GM12878 (cell line): Measurements from ENCODE around the gene ZSCAN32. TPM values are rescaled to one million over a fixed set of nuclear protein-coding genes. Genes with fewer than 3 reads are reported as not detected.

Experiments used
- CEBPB ChIP-seq, 2 experiments: fragments of 150-350 bp in 1 of 2; IDR thresholded peaks; 2 replicates each; pipeline ENCODE4 v1.6.1; 2012 to 2014; ENCODE audit warnings: low read depth in 2 of 2, low read length in 2 of 2, borderline replicate concordance in 1 of 2, inconsistent platforms in 1 of 2
- CHD1 ChIP-seq: IDR thresholded peaks from 2 replicates; pipeline ENCODE4 v1.6.1; 2012; ENCODE audit warnings: low read depth, low read length, improper control_type of control experiment
- CHD2 ChIP-seq: IDR thresholded peaks from 2 replicates; pipeline ENCODE4 v1.6.1; 2011; ENCODE audit warnings: low read depth, low read length, improper control_type of control experiment, borderline replicate concordance
- CREB1 ChIP-seq: IDR thresholded peaks from 2 replicates; pipeline ENCODE4 v1.6.1; 2012; ENCODE audit warnings: low read depth, mild to moderate bottlenecking, inconsistent platforms
- CREM ChIP-seq: IDR thresholded peaks from 2 replicates; pipeline ENCODE4 v1.6.1; 2014; ENCODE audit warnings: antibody characterized with exemption, low read depth
- CTCF ChIP-seq, 3 experiments: IDR thresholded peaks in 2 of 3; conservative IDR thresholded peaks in 1 of 3; 2 replicates each; pipeline ENCODE4 v1.5.1; 2011; ENCODE audit warnings: low read depth in 3 of 3, low read length in 3 of 3, mild to moderate bottlenecking in 3 of 3, control low read depth in 2 of 3, moderate library complexity in 2 of 3, inconsistent platforms in 1 of 3, mixed read lengths in 1 of 3; ENCODE audit not compliant: control insufficient read depth in 2 of 3, insufficient read depth in 1 of 3; ENCODE audit errors: extremely low read depth in 1 of 3
- DPF2 ChIP-seq: fragments of 450-650 bp; IDR thresholded peaks from 2 replicates; pipeline ENCODE4 v1.6.1; 2017; ENCODE audit warnings: mild to moderate bottlenecking
- E4F1 ChIP-seq: fragments of 450-650 bp; IDR thresholded peaks from 2 replicates; pipeline ENCODE4 v1.6.1; 2018; ENCODE audit warnings: borderline replicate concordance, mild to moderate bottlenecking; ENCODE audit not compliant: partially characterized antibody
- HDGF ChIP-seq: fragments of 450-650 bp; IDR thresholded peaks from 2 replicates; pipeline ENCODE4 v1.6.1; 2016; ENCODE audit warnings: antibody characterized with exemption
- NR2F1 ChIP-seq: fragments of 450-650 bp; conservative IDR thresholded peaks from 2 replicates; pipeline ENCODE4 v1.6.1; 2017; ENCODE audit warnings: mild to moderate bottlenecking
- PAX5 ChIP-seq: IDR thresholded peaks from 2 replicates; pipeline ENCODE4 v1.6.1; 2011; ENCODE audit warnings: low read depth, low read length, borderline replicate concordance
- POLR2A ChIP-seq: IDR thresholded peaks from 2 replicates; pipeline ENCODE4 v1.6.1; 2011; ENCODE audit warnings: low read depth, mild to moderate bottlenecking, low read length
- RB1 ChIP-seq: fragments of 450-650 bp; formaldehyde crosslinking; IDR thresholded peaks from 2 replicates; pipeline ENCODE4 v1.6.1; 2017; ENCODE audit warnings: mild to moderate bottlenecking, borderline replicate concordance
- RELB ChIP-seq: fragments of 450-650 bp; IDR thresholded peaks from 2 replicates; pipeline ENCODE4 v1.6.1; 2017; ENCODE audit warnings: low read depth, mild to moderate bottlenecking, moderate library complexity
- SIX5 ChIP-seq: IDR thresholded peaks from 2 replicates; pipeline ENCODE4 v1.6.1; 2011; ENCODE audit warnings: mild to moderate bottlenecking, low read depth, low read length, moderate library complexity; ENCODE audit not compliant: severe bottlenecking
- SMAD1 ChIP-seq: fragments of 450-650 bp; IDR thresholded peaks from 2 replicates; pipeline ENCODE4 v1.6.1; 2018; ENCODE audit warnings: mild to moderate bottlenecking, low read depth; ENCODE audit not compliant: partially characterized antibody
- STAT3 ChIP-seq: IDR thresholded peaks from 2 replicates; pipeline ENCODE4 v1.6.1; 2011; ENCODE audit warnings: low read depth, low read length, improper control_type of control experiment
- TCF7 ChIP-seq: IDR thresholded peaks from 2 replicates; pipeline ENCODE4 v1.6.1; 2014; ENCODE audit warnings: antibody characterized with exemption, borderline replicate concordance
- ZNF217 ChIP-seq: fragments of 450-650 bp; IDR thresholded peaks from 2 replicates; pipeline ENCODE4 v1.6.1; 2017; ENCODE audit warnings: antibody characterized with exemption, mild to moderate bottlenecking
- polyA plus RNA-seq, 11 experiments: library from polyadenylated mRNA; depleted of rRNA in 4 of 11; unstranded in 6 of 11; stranded (reverse) in 5 of 11; fragments of >200 nt; fragmentation: Nextera tagmentation in 4 of 11; fragmentation: Illumina TruSeq in 1 of 11; extraction: Ambion mirVana in 4 of 11; extraction: Trizol in 1 of 11; gene quantifications; 1 replicate in 1 of 11; 2 replicates in 10 of 11; pipeline versions ENCODE4 v1.2.1 to v1.2.3, GENCODE V29; 2011 to 2016; ENCODE audit warnings: inconsistent platforms in 2 of 11, missing spikeins in 2 of 11, low read depth in 1 of 11
- total RNA-seq, 4 experiments: library from RNA; depleted of rRNA in 3 of 4; stranded (reverse); fragments of >200 nt in 3 of 4; fragmentation: Illumina TruSeq in 1 of 4; extraction: Trizol in 1 of 4; gene quantifications; 2 replicates each; pipeline versions ENCODE4 v1.2.1 to v1.2.3, GENCODE V29; 2013 to 2021
- TF ChIP-seq, protein P1 (sequence below): fragments of 450-650 bp; IDR thresholded peaks from 2 replicates; pipeline ENCODE4 v1.6.1; 2017; ENCODE audit warnings: mild to moderate bottlenecking, moderate library complexity

ZSCAN32 gene
- total and polyA plus RNA-seq, 10 of the 15 experiments (the other 5 are each of a cell fraction or from before 2014, with no cell fraction given) = 9.6 to 23.8 (median 15.5) TPM

GRCh38 chr16:3400779-3401688, at the start of gene ZSCAN32, which contains the start of gene ZNF174 (continued):
- TF ChIP-seq POLR2A = peak; percentile 90
- TF ChIP-seq E4F1 = peak; percentile 90
- peak; percentile 86; the same call in 1 of the 2 replicates for TF ChIP-seq CREM
- TF ChIP-seq ZNF217 = peak; percentile 67; the same call in 1 of the 2 replicates
- TF ChIP-seq CREB1 = peak; percentile 90
- TF ChIP-seq RB1 = peak; percentile 43; the same call in 1 of the 2 replicates
- no peak for TF ChIP-seq SMAD1
- no peak for TF ChIP-seq PAX5
- TF ChIP-seq CHD2 = peak; percentile 96
- TF ChIP-seq DPF2 = peak; percentile 99
- no peak for TF ChIP-seq CHD1
- peak; percentile 87 for TF ChIP-seq HDGF
- no peak for TF ChIP-seq CTCF (IDR thresholded peaks at IDR 0.05 in 2 of 3, conservative IDR thresholded peaks at IDR 0.05 in 1 of 3; ENCODE audit: control insufficient read depth in 2 of 3, extremely low read depth in 1 of 3, insufficient read depth in 1 of 3, low read depth in 3 of 3, low read length in 3 of 3)
- TF ChIP-seq CEBPB (IDR thresholded peaks at IDR 0.05; ENCODE audit: borderline replicate concordance in 1 of 2, low read depth in 2 of 2, low read length in 2 of 2) = no peak
- TF ChIP-seq RELB = peak; percentile 96
- TF ChIP-seq STAT3 = no peak
- no peak for TF ChIP-seq TCF7
- peak; percentile 85 for TF ChIP-seq SIX5
- TF ChIP-seq, protein P1, sequence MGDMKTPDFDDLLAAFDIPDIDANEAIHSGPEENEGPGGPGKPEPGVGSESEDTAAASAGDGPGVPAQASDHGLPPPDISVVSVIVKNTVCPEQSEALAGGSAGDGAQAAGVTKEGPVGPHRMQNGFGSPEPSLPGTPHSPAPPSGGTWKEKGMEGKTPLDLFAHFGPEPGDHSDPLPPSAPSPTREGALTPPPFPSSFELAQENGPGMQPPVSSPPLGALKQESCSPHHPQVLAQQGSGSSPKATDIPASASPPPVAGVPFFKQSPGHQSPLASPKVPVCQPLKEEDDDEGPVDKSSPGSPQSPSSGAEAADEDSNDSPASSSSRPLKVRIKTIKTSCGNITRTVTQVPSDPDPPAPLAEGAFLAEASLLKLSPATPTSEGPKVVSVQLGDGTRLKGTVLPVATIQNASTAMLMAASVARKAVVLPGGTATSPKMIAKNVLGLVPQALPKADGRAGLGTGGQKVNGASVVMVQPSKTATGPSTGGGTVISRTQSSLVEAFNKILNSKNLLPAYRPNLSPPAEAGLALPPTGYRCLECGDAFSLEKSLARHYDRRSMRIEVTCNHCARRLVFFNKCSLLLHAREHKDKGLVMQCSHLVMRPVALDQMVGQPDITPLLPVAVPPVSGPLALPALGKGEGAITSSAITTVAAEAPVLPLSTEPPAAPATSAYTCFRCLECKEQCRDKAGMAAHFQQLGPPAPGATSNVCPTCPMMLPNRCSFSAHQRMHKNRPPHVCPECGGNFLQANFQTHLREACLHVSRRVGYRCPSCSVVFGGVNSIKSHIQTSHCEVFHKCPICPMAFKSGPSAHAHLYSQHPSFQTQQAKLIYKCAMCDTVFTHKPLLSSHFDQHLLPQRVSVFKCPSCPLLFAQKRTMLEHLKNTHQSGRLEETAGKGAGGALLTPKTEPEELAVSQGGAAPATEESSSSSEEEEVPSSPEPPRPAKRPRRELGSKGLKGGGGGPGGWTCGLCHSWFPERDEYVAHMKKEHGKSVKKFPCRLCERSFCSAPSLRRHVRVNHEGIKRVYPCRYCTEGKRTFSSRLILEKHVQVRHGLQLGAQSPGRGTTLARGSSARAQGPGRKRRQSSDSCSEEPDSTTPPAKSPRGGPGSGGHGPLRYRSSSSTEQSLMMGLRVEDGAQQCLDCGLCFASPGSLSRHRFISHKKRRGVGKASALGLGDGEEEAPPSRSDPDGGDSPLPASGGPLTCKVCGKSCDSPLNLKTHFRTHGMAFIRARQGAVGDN = peak; percentile 66
- TF ChIP-seq NR2F1 = peak; percentile 65
